ENCODE results near the gene ATP4A.
A peak's percentile ranks its signal among the peaks of the same experiment; 100 is the strongest.

The ATP4A gene

DNA sequence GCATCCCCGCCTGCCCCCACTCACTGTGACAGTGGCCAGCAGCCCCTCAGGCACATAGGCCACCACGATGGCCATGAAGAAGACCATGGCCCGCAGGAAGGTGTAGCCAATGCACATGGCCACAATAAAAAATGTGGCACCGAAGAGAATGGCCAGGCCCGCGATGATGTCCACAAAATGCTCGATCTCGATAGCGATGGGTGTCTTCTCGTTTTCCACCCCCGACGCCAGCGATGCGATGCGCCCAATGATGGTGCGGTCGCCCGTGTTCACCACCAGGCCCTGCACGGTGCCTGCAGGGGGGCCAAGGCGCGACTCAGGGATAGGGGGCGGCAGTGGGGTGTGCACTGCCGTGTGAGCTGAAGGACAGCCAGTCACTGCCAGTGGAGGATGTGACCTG, 3.7 kb downstream of the ATP4A start:
- ATAC-seq (ENCODE audit: low read depth) (no peak), DNase-seq (ENCODE audit: low spot score in 2 of 2) (no peak)
- Mint-ChIP-seq H3K36me3 (peaks cover 4% of the 10 kb centered on the region), H3K27me3 (peaks cover 43% of the 10 kb centered on the region), H3K4me1 (peaks cover 19% of the 10 kb centered on the region), H3K4me3 (no peak overlapping the region), H3K27ac (no peak overlapping the region), H3K9me3 (no peaks in the 10 kb centered on the region)

DNA sequence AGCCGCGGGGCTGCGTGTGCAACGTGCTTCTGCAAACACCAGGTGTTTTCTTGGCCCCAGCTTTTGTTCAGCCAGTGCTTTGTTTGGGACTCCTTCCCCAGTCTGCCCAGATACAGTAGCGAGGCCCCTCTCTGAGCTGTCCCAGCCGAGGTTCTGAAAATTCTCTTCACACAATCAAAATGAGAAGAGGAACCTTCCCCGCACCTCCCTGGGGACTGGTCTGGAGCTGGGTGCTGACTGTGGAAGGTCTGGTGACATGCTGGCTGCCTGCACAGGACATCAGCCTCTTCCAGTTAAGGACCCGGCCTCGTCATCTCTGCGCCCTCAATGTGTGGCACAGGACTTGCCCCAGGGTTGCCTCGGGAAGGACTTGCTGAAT, 4.2 kb downstream of the ATP4A start:
- peak; percentile 59 to 70 for DNase-seq (ENCODE audit: low spot score in 2 of 2)
- H3K27ac Mint-ChIP-seq: no peak overlapping the region
- no peaks in the 10 kb centered on the region for H3K9me3 Mint-ChIP-seq
- ATAC-seq (ENCODE audit: low read depth): peak; percentile 94
- H3K4me3 Mint-ChIP-seq: no peak overlapping the region
- H3K36me3 Mint-ChIP-seq: peaks cover 4% of the 10 kb centered on the region
- peaks cover 43% of the 10 kb centered on the region for H3K27me3 Mint-ChIP-seq
- peaks cover 19% of the 10 kb centered on the region for H3K4me1 Mint-ChIP-seq

DNA sequence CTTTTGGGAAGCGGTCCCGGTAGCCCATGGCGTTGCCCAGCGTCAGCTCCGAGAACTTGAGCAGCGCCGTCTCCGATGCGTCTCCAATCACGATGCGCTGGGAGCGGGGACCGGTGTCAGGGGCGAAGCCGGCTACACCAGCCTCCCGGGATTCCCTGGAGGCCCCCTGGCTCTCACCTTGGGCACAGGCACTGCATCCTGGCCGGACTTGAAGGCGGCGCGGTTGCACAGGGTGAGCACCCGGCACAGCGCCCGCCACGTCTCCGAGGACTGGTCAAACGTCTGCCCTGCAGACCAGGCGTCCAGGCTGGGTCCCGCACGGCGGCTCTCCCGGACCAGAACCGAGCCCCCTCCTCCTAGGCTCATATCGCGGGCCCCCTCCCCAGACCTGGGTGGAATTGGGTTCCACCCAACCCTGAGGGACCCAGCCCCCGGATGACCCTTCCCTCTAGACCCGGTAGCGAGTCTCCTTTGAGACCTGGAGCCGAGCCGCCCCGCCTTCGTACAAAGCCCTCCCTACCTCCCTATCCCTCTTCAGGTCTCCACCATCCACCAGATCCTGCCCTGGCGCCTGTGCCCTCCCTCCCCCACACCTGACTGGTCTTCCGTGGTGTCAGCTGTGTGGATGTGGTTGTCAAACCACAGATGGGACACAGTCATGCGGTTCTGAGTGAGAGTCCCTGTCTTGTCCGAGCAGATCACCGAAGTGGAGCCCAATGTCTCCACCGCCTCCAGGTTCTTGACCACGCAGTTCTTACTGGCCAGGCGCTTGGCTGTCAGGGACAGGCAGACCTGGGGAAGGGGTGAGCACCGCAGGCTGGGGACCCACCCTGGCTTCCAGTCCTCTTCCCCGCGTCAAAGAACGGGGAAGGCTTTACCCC, 4.8 kb downstream of the ATP4A start:
- DNase-seq (ENCODE audit: low spot score in 2 of 2) (no peak), ATAC-seq (ENCODE audit: low read depth) (peak; percentile 9)
- H3K27me3 Mint-ChIP-seq: peaks cover 44% of the 10 kb centered on the region
- no peak overlapping the region for H3K27ac Mint-ChIP-seq
- H3K4me1 Mint-ChIP-seq: peaks cover 19% of the 10 kb centered on the region
- H3K9me3 Mint-ChIP-seq: no peaks in the 10 kb centered on the region
- H3K4me3 Mint-ChIP-seq: no peak overlapping the region
- peaks cover 4% of the 10 kb centered on the region for H3K36me3 Mint-ChIP-seq

DNA sequence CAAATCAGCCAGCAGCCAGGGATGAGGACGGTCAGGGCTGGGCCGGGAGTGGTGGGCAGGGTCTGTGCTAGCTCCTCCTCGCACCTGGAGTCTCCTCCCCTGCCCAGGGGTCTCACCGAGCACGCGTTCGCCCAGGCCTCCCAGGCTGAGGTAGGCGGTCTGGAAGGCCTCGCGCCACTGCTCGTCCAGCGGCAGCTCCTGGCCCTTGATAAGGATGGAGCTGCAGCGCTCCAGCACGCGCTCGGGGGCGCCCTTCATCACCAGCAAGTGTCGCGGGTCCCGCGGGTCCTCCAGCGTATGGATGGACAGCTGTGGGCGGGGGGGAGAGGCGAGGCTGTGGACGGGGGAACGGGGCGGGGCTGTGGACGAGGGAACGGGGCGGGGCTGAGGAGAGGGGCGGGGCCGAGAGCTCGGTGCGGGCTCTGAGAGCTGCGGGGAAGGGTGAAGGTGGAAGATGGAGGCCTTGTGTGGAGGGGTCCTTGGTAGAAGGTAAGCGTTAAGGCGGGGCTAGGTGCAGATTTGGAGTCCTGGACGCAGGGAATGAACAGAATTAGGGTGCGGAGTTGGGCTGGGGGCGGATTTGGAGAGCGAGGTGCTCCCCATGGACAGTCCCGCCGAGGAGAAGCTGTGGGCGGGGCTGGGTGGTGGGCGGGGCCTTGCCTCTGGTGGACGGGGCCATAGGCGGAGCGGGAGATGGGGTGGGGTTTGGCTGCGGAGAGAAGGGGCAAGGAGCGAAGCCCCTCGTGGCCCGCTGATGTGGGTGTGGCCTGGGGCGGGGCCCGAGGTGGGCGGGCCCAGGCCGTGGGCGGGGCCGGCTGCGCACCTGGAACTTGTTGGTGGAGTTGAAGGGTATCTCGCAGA, 5.7 kb downstream of the ATP4A start:
- ATAC-seq (ENCODE audit: low read depth) (peak; percentile 28), DNase-seq (ENCODE audit: low spot score in 2 of 2) (no peak)
- Mint-ChIP-seq H3K27ac (no peak overlapping the region), H3K9me3 (no peaks in the 10 kb centered on the region), H3K4me3 (peak overlapping the region; percentile 74), H3K36me3 (peaks cover 4% of the 10 kb centered on the region), H3K4me1 (peaks cover 19% of the 10 kb centered on the region), H3K27me3 (peaks cover 41% of the 10 kb centered on the region)

DNA sequence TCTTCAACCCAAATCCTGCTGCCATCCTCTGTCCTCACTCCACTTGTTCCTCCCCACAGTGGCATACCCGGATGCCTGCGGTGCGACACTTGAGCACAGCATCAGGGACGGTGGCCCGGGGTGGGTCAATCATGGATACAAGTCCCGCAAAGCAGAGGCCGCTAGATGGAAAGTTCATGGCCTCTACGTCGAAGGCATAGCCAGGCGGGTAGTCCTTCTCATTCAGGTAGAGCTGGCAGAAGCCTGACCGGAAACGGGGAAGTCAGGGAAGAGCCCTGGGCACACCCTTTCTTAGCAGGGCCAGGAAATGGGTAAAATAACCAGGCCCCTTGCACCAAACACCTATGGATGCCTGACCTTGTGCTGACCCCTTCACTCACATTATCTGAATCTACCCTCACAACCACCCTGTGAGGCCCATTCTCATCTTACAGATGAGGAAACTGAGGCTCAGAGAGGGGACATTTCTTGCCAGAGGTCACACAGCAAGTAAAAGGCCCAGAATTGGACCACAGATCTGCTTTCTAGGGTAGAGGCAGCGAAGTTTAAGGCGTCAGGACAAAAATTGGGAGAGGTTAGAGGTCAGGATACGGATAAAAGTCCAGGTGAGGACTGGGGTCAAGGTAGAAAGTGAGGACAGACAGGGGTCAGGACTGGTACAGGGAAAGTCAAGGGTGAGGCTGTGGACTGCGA, 6.5 kb downstream of the ATP4A start:
- ATAC-seq (ENCODE audit: low read depth): no peak
- Mint-ChIP-seq H3K36me3 (peaks cover 2% of the 10 kb centered on the region), H3K4me1 (peaks cover 17% of the 10 kb centered on the region), H3K4me3 (peak overlapping the region; percentile 74), H3K9me3 (no peaks in the 10 kb centered on the region), H3K27me3 (peaks cover 36% of the 10 kb centered on the region), H3K27ac (no peak overlapping the region)
- no peak for DNase-seq (ENCODE audit: low spot score in 2 of 2)

DNA sequence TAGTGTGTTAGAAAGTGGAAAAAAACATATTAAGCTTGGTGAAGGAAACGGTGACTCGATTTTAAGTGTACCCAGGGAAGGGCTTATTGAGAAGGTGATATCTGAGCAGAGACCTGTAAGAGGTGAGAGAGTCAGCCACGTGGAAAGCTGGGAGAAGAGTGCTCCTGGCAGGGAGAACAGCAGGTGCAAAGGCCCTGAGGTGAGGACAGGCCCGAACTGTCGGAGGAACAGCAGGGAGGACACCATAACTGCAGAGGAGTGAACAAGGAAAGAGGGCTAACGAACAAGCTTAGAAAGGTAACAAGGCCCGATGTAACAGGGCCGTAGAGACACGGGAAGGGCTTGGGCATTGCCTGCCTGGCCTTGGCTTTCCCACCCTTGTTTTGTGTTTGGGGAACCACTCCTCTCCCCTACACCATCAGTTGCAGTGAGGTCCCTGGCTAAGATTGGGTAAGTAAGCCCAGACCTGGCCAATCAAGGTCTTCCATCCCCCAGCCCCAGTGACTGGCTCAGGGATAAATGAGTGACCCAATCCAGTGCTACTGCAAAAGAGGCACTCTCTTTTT, 7.3 kb downstream of the ATP4A start:
- no peak overlapping the region for H3K4me3 Mint-ChIP-seq
- peaks cover 2% of the 10 kb centered on the region for H3K36me3 Mint-ChIP-seq
- peaks cover 12% of the 10 kb centered on the region for H3K4me1 Mint-ChIP-seq
- peaks cover 30% of the 10 kb centered on the region for H3K27me3 Mint-ChIP-seq
- H3K27ac Mint-ChIP-seq: no peak overlapping the region
- DNase-seq (ENCODE audit: low spot score in 2 of 2) (no peak), ATAC-seq (ENCODE audit: low read depth) (no peak)
- H3K9me3 Mint-ChIP-seq: no peaks in the 10 kb centered on the region

DNA sequence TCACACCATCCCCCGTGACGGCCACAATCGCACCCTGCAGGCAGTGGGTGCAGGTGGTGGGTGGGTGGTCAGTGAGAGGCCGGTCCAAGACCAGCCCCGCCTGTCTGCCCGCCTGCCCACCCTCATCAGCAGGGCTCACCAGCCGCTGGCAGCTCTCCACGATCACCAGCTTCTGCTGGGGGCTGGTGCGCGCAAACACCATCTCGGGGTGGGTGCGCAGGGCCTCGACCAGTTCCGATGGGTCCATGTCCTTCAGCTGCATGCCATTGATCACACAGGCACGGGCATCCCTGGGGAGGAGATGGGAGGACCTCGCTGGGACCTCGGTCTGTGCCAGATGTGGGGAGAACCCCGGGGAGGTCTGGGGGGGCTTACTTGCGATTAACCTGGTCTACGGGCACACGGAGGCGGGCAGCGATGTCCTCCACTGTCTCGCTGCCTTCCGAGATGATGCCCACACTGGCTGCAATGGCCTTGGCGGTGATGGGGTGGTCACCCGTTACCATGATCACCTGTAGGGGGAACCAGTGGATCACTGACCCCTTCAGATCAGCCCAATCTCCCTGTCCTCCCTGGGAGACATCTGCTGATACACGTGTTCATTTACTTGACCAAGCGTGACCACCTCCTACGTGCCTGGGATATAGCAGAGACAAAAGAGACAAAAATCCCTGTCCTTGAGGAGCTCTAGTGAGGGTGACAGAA, 8.0 kb downstream of the ATP4A start:
- peaks cover 7% of the 10 kb centered on the region for H3K36me3 Mint-ChIP-seq
- no peaks in the 10 kb centered on the region for H3K9me3 Mint-ChIP-seq
- H3K27me3 Mint-ChIP-seq: peaks cover 28% of the 10 kb centered on the region
- ATAC-seq (ENCODE audit: low read depth) (no peak), DNase-seq (ENCODE audit: low spot score in 2 of 2) (no peak)
- H3K4me1 Mint-ChIP-seq: peaks cover 12% of the 10 kb centered on the region
- H3K4me3 Mint-ChIP-seq: no peak overlapping the region
- no peak overlapping the region for H3K27ac Mint-ChIP-seq

DNA sequence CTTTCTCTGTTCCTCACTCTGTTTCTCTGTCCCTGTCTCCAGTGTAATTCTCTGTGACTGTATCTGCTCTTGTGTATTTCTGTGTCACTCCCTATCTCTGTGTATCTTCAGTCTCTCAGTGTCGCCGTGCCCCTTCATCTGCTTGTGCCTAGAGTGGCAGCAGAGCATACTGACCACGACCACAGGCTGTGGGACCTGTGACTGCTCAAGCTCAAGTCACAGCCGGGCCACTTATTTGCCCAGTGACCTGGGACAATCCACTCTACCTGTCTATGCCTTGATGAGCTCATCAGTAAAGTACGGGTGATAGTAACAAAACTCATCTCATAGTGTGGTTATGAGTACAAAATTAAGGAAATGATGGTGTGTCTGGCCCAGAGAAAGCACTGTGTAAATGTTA, 9.4 kb downstream of the ATP4A start:
- peaks cover 20% of the 10 kb centered on the region for H3K27me3 Mint-ChIP-seq
- peaks cover 10% of the 10 kb centered on the region for H3K4me1 Mint-ChIP-seq
- no peak for DNase-seq (ENCODE audit: low spot score in 2 of 2)
- peaks cover 12% of the 10 kb centered on the region for H3K36me3 Mint-ChIP-seq
- no peak overlapping the region for H3K27ac Mint-ChIP-seq
- ATAC-seq (ENCODE audit: low read depth): no peak
- no peaks in the 10 kb centered on the region for H3K9me3 Mint-ChIP-seq
- no peak overlapping the region for H3K4me3 Mint-ChIP-seq

DNA sequence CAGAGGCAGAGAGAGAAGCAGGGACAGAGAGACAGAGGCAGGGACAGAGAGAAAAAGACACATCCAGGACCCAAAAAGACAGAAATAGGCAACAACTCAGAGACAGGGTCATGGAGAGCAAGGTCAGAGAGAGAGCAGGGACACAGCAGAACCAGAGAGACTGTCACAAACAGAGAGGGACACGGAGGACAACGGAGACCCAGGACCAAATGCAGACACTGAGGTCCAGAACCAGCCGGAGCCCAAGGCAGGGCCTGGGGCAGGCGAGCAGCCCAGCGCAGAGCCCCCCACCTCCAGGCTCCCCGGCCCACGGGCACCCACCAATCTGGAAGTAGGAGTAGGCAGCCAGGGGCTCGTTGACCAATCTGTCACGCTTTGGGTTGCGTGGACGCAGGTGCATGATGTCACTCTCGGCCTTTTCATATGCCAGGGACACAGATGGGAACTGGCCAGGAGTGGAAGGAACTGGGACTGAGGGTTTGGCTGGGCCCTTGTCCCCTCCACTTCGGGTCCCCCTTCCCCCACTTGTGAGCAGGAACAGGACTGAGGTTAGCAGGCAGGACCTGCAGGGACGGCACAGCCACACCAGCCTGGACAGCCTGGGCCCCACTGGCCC, 10.0 kb downstream of the ATP4A start:
- Mint-ChIP-seq H3K36me3 (peaks cover 14% of the 10 kb centered on the region), H3K9me3 (no peaks in the 10 kb centered on the region), H3K4me3 (no peak overlapping the region), H3K27me3 (peaks cover 20% of the 10 kb centered on the region), H3K4me1 (peaks cover 15% of the 10 kb centered on the region), H3K27ac (no peak overlapping the region)
- DNase-seq (ENCODE audit: low spot score in 2 of 2): no peak
- no peak for ATAC-seq (ENCODE audit: low read depth)

DNA sequence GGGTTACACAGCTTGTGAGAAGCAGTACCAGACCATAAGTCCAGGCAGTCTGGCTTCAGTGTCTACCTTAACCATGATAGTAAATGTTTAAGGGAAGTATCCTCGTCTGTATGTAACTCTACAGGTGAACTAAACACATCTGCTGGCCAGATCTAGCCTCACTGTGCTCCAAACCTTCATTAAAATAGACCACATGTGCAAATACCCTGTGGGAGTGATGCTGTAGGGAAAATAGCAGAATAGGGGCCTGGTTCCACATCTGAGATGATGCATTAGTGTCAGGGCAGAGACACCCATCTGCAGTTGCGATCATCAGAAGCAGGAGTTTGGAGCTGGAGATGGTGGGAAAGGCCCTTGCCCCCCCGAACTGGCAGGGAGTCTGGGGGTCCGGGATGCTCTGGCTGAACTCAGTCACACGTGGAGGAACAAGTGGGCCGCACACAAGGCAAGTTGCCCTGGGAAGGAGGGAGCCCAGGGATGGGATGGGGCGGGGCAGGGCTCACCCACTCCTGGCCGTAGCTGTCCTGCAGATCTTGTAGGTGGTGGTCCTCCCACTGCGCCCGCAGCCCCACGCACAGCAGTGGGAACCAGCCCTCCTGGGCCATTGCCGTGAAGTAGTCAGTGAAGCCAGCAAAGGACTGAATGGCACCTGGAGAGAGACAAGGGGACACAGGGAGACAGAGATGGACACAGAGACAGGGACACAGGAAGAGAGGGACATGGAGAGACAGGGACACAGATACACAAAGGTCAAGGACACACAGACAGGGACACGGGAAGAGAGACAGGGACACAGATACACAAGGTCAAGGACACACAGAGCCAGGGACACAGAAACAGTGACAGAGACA, 10.7 kb downstream of the ATP4A start:
- no peak overlapping the region for H3K27ac Mint-ChIP-seq
- ATAC-seq (ENCODE audit: low read depth) (no peak), DNase-seq (ENCODE audit: low spot score in 2 of 2) (no peak)

DNA sequence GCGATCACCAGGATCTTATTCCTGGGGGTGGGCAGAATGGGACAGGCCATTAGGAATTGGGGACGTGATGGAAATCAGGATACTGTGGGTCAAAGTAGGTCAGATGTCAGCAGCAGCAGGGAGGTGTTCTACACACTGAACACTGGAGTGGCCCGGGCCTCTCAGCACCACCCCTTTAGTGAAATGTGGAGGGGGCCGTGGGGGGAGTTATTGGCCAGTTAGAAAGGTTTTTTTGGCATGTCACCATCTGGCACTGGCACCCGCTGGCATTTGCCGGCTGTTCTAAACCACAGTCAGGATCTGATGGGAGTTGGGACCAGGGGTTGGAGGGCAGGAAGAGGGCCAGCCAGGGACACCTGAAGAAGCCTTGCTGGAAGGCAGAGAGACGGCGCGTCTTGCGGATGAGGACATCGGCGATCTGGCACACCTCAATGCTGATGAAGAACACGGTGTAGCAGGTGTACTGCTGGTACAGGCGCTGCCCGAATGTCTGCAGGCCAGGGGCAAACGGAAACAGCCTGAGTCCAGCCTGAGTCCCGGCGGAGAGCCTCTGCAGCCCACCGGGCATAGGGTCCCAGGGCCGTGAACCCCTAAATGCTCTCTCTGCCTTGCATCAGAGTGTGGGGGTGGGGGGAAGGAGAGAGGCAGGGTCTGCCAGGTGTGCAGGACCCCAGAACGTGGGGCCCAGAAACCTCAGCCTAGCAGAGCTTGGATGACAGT, 12.2 kb downstream of the ATP4A start:
- H3K36me3 Mint-ChIP-seq: peaks cover 19% of the 10 kb centered on the region
- H3K4me3 Mint-ChIP-seq: no peak overlapping the region
- H3K4me1 Mint-ChIP-seq: peaks cover 20% of the 10 kb centered on the region
- peaks cover 11% of the 10 kb centered on the region for H3K27me3 Mint-ChIP-seq
- no peak overlapping the region for H3K27ac Mint-ChIP-seq
- DNase-seq (ENCODE audit: low spot score in 2 of 2) (no peak), ATAC-seq (ENCODE audit: low read depth) (no peak)
- H3K9me3 Mint-ChIP-seq: no peaks in the 10 kb centered on the region

More for the DNA sequence above, 10.7 kb downstream of the ATP4A start:
- H3K27me3 Mint-ChIP-seq: peaks cover 18% of the 10 kb centered on the region
- H3K4me1 Mint-ChIP-seq: peaks cover 16% of the 10 kb centered on the region
- H3K36me3 Mint-ChIP-seq: peaks cover 16% of the 10 kb centered on the region
- H3K4me3 Mint-ChIP-seq: no peak overlapping the region
- H3K9me3 Mint-ChIP-seq: no peaks in the 10 kb centered on the region
